GM12865 (cell line): ENCODE data around the gene RAC2.
"Not testable (repeated sequence)": the region's sequence is repeated elsewhere in the genome, so short reads cannot be mapped to it uniquely, and the experiment has no call there.

Experiments
- DNase-seq: peaks from one replicate; pipeline ENCODE4 v3.0.0; 2010; ENCODE audit warnings: low read depth
- H3K4me3 ChIP-seq: 2 replicates; pipeline ENCODE4 v1.5.1; 2011; ENCODE audit warnings: mild to moderate bottlenecking, low read depth, low read length, control low read depth
- CTCF ChIP-seq: IDR thresholded peaks from 2 replicates; pipeline ENCODE4 v1.5.1; 2011; ENCODE audit warnings: low read length, control low read depth, low read depth, inconsistent platforms; ENCODE audit not compliant: insufficient read depth; ENCODE audit errors: missing control alignments

Gene RAC2

GRCh38 chr22:37235897-37236607 is 8.0 kb downstream of the RAC2 start:
- no peak for DNase-seq
- no peak overlapping the region for H3K4me3 ChIP-seq
- TF ChIP-seq CTCF, result no peak

GRCh38 chr22:37234736-37235711 is 9.0 kb downstream of the RAC2 start:
- no peak for DNase-seq
- H3K4me3 ChIP-seq, result no peak overlapping the region
- TF ChIP-seq CTCF, result no peak

DNA sequence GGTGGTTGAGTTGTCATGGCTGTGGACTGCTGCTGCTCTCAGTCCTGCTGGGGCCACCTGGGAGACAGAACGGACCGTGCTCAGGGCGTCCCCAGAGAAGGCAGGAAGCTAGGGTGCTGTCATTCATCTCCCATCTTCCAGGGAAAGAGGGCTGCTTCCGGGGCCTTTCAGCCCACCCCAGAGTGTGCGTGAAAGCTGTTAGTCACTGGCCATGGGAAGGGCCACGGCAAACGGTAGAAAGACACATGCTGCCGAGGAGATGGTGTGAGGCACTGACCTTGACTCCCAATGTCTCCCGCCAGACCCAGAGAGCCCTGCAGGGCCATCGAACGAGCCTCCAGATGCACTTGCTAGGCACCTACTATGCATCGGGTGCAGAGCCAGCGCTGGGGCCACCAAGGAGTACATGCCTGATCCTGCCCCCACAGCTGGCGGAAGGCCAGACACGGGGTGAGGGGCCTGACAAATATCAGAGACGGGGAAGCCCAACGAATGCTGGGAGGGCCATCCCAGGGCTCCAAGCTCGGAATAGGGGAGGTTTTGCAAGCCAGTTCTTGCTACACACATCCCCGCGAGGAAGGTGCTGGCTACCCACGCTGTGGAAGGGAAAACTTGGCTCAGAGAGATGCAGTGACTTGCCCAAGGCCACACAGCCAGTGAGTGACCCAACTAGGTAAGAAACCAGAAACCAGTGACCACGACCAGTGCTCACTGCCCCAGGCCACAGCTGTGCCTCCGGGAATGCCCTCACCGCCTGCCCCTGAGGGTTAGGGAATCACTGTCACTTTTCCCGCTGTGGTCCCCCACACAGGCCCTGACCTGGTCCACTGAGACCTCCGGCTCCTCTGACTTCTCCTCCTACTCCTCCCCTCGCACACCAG is 10.1 kb downstream of the RAC2 start:
- no peak for DNase-seq
- no peak for TF ChIP-seq CTCF
- H3K4me3 ChIP-seq, result no peak overlapping the region

DNA sequence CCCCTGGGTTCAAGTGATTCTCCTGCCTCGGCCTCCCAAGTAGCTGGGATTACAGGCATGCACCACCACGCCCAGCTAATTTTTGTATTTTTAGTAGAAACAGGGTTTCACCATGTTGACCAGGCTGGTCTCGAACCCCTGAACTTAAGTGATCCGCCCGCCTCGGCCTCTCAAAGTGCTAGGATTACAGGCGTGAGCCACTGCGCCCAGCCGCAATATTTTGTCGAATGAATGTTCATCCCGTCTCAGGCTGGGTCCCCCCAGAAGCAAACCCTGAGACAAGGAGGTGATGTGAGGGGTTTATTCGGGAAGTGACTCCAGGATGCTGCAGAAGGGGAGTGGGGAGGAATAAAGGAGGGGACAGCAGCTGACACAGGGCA is 10.7 kb downstream of the RAC2 start:
- not testable (repeated sequence) for DNase-seq, H3K4me3 ChIP-seq

DNA sequence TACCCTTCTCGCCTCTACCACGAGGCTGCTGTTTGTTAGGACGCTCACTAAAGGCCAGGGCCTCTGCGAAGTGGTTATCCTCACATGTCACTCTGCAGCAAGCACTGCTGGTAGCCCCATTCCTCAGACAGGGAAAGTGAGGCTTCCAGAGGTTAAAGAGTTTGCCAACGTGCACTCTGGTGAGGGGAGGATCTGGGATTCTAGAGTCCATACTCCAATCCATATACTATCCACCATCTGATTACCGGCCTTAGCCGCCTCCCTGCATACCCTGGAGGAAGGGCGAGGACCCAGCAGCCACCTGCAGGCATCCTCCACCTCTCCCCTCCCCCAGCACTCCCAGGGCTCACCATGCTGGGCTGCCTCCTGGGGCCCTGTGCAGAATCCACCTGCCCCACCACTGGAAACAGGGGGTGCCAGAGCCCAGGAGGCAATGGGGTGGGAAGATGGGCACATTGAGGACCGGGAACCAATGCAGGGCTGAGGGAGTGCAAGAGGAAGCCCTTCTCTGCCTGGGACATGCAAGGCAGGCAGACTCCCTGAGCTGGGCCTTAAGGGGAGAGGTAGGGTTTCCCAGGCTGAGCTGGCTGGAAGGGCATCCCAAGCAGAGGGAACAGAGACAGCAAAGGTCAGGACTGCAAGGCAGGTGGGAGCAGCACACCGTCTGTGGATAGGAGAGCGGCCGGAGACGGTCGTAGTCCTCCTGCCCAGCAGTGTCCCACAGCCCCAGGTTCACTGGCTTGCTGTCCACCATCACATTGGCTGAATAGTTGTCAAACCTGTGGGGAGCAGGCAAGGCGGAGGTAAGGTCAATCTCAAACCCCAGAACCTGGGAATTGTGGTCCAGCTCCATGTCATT is 11.7 kb downstream of the RAC2 start:
- TF ChIP-seq CTCF, result no peak
- no peak for DNase-seq
- H3K4me3 ChIP-seq, result no peak overlapping the region

DNA sequence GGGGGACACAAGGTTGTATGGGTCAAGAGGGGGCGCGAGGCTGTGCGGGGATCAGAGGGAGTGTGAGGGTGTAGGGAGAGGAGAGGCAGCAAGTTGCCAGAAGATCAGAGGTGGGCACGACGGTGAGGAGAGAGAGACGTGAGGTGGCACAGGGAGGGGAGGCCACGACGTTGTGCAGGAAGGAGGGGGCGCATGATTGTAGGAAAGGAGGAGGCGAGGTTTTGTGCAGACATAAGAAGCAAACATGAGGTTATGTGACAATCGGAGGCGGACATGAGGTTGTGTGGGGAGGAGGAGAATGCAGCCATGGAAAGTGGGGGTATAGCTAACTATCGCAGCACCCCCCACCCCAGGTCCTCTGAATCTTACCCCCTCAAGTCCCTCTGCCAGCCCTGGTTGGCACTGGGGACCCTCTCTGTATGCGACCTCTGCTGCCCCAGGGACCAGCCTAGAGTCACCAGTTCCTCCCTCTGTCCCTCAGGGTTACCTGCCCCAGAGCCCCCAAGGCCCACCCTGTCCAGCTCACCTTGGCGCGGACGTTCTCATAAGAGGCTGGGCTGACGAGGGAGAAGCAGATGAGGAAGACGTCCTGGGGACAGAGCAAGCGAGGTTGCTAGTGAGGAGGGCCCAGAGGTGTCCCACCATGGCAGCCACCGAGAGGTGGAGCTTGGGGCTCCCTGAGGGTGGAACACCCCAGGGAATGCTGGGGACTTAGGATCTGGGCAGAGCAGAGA is 12.5 kb downstream of the RAC2 start:
- no peak for DNase-seq
- no peak overlapping the region for H3K4me3 ChIP-seq
- no peak for TF ChIP-seq CTCF
